ENCODE data around the gene SMAD6. TPM values are rescaled to one million over a fixed set of nuclear protein-coding genes. Genes with fewer than 3 reads are reported as not detected.

Gene SMAD6
- total RNA-seq, 1 experiment from 2014 or later, result 6.6 TPM

DNA sequence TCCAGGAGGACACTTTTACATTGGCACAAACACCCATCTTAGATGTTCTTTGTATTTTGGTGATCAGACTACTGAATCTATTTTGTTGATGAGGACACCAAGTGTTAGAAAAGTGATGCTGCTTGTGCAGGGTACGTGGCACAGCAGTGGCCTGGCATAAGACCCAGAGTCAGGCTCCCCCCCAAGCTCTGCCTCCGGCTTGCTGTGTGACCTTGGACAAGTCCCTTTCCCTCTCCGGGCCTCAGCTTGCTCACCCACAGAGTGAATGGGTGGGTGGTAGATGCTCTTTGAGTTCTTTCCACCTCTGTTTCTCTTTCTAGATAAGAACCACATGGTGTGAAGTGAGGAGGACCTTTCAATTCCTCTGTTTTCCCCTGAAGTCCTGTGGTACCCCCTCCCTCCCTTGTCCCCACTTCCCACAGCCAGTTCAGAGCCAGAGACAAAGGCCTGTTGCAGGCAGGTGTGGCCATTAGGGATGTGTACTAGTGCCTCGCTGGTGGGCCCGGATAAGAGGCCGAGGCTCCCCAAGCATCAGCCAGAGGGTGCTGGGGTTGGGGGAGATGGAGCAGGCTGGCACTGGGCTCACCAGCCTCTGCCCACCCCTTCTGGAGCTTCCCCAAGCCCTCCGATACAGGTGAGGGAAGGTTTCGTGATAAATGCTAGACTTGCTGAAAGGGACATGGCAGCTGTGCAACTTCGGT lies 43.6 kb downstream of the SMAD6 start:
- H3K4me3 ChIP-seq (replicated peaks in 1 of 2; ENCODE audit: low read depth in 1 of 2, low read length in 2 of 2), result no peak overlapping the region
- ChIA-PET RAD21 (ENCODE audit: low non-redundant PET in 1 of 2, low total read pairs in 2 of 2, uncharacterized antibody in 2 of 2, unreplicated experiment in 2 of 2) (no interaction called here), POLR2A (no interaction called here), CTCF (no interaction called here)
- no peaks in the 10 kb centered on the region for H3K9me2 ChIP-seq (ENCODE audit: insufficient read depth)
- H4K20me1 ChIP-seq (ENCODE audit: insufficient read depth), result no peaks in the 10 kb centered on the region
- TF ChIP-seq, protein P1, sequence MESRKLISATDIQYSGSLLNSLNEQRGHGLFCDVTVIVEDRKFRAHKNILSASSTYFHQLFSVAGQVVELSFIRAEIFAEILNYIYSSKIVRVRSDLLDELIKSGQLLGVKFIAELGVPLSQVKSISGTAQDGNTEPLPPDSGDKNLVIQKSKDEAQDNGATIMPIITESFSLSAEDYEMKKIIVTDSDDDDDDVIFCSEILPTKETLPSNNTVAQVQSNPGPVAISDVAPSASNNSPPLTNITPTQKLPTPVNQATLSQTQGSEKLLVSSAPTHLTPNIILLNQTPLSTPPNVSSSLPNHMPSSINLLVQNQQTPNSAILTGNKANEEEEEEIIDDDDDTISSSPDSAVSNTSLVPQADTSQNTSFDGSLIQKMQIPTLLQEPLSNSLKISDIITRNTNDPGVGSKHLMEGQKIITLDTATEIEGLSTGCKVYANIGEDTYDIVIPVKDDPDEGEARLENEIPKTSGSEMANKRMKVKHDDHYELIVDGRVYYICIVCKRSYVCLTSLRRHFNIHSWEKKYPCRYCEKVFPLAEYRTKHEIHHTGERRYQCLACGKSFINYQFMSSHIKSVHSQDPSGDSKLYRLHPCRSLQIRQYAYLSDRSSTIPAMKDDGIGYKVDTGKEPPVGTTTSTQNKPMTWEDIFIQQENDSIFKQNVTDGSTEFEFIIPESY (IDR thresholded peaks at IDR 0.05; ENCODE audit: extremely low read depth, insufficient replicate concordance, low read length), result no peak
- TF ChIP-seq CEBPB (IDR thresholded peaks at IDR 0.05; ENCODE audit: low read depth) (no peak), REST (IDR thresholded peaks at IDR 0.05; ENCODE audit: low read depth) (no peak), RAD21 (IDR thresholded peaks at IDR 0.05; ENCODE audit: low read depth) (no peak)
- H3K79me2 ChIP-seq (ENCODE audit: insufficient read depth, low read length), result no peaks in the 10 kb centered on the region
- no peaks in the 10 kb centered on the region for H3K27me3 ChIP-seq (ENCODE audit: insufficient read depth, low read length)
- H2AFZ ChIP-seq (ENCODE audit: low read depth, low read length, poor library complexity, severe bottlenecking), result no peak overlapping the region
- no TSS peak for BruUV-seq (replicated peaks)
- intact Hi-C loops (cut with micrococcal nuclease), result no loop called here
- no peaks in the 10 kb centered on the region for H3K36me3 ChIP-seq (ENCODE audit: control insufficient read depth in 1 of 2, insufficient read depth in 2 of 2, low read length in 2 of 2)
- no peak overlapping the region for H3K9ac ChIP-seq (ENCODE audit: low read length)
- DNase-seq (ENCODE audit: low read depth, low spot score) (no peak), ATAC-seq (no peak)
- no peaks in the 10 kb centered on the region for H3K9me3 ChIP-seq (ENCODE audit: control insufficient read depth in 1 of 2, insufficient read depth in 1 of 2, low read depth in 1 of 2, low read length in 2 of 2)
- no peak overlapping the region for H3K27ac ChIP-seq (ENCODE audit: low read depth, low read length)
- H3K4me2 ChIP-seq (ENCODE audit: low read length), result no peak overlapping the region
- peaks cover 60 to 65% of the 10 kb centered on the region in 2 experiments for H3K4me1 ChIP-seq (ENCODE audit: control insufficient read depth in 1 of 2, insufficient read depth in 2 of 2, low read length in 2 of 2)

All from HCT116 (cell line).